COLO829 (cell line): ENCODE data around the gene PAPSS2.

Experiments used
- DNase-seq: peaks from one replicate; pipeline ENCODE4 v3.0.0; 2012; ENCODE audit warnings: low spot score

PAPSS2 gene

GRCh38 chr10:87790185-87790584 lies 130.5 kb downstream of the PAPSS2 start:
- DNase-seq = no peak

- no peak for DNase-seq
These were observed 134.6 kb downstream of the PAPSS2 start for GRCh38 chr10:87794285-87794684.
